Liver (tissue), 9 donors: ENCODE data around the gene SCAI. TPM values are rescaled to one million over a fixed set of nuclear protein-coding genes. Genes with fewer than 3 reads are reported as not detected.

Experiments
- DNase-seq: peaks from one replicate; pipeline ENCODE4 v3.0.0-alpha.2; 2017; ENCODE audit warnings: low spot score
- H3K27ac ChIP-seq, 2 donors: one replicate each; pipeline ENCODE4 v1.7.0; 2013; ENCODE audit warnings: inconsistent platforms in 2 of 2, low read length in 2 of 2, control low read depth in 1 of 2, low read depth in 1 of 2, mild to moderate bottlenecking in 1 of 2
- H3K27me3 ChIP-seq, 4 donors: one replicate each; pipeline versions ENCODE4 v1.6.1 to v1.7.0; 2013; ENCODE audit warnings: low read length in 3 of 4, inconsistent platforms in 1 of 4, mild to moderate bottlenecking in 1 of 4, moderate library complexity in 1 of 4; ENCODE audit not compliant: control insufficient read depth in 4 of 4, insufficient read depth in 4 of 4
- H3K36me3 ChIP-seq, 4 donors: one replicate each; pipeline versions ENCODE4 v1.6.1 to v1.7.0; 2013; ENCODE audit warnings: low read length in 3 of 4, mild to moderate bottlenecking in 3 of 4, low read depth in 1 of 4, moderate library complexity in 1 of 4; ENCODE audit not compliant: control insufficient read depth in 4 of 4, insufficient read depth in 3 of 4
- H3K4me1 ChIP-seq, 4 donors: one replicate each; pipeline versions ENCODE4 v1.6.1 to v1.7.0; 2013; ENCODE audit warnings: low read length in 3 of 4, mild to moderate bottlenecking in 3 of 4, moderate library complexity in 1 of 4; ENCODE audit not compliant: control insufficient read depth in 4 of 4, insufficient read depth in 4 of 4
- H3K4me3 ChIP-seq, 3 donors: one replicate each; pipeline versions ENCODE4 v1.6.1 to v1.7.0; 2013; ENCODE audit warnings: low read length in 3 of 3, control low read depth in 1 of 3, low read depth in 1 of 3, mild to moderate bottlenecking in 1 of 3
- H3K9ac ChIP-seq, 2 donors: one replicate each; pipeline ENCODE4 v1.7.0; 2013; ENCODE audit warnings: low read length in 2 of 2, mild to moderate bottlenecking in 2 of 2, moderate library complexity in 2 of 2, control low read depth in 1 of 2, low read depth in 1 of 2
- H3K9me3 ChIP-seq, 4 donors: one replicate each; pipeline versions ENCODE4 v1.6.1 to v1.7.0; 2013; ENCODE audit warnings: low read length in 3 of 4; ENCODE audit not compliant: control insufficient read depth in 4 of 4
- CTCF ChIP-seq: fragments of 150-350 bp; IDR thresholded peaks from 2 replicates; pipeline ENCODE4 v1.5.1; 2017; ENCODE audit warnings: improper control_type of control experiment, low read depth, low read length; ENCODE audit not compliant: missing input control
- EGR1 ChIP-seq, 2 donors: IDR thresholded peaks; 2 replicates each; pipeline ENCODE4 v1.6.1; 2016 to 2018; ENCODE audit warnings: antibody characterized with exemption in 2 of 2, low read depth in 2 of 2
- FOXA1 ChIP-seq: IDR thresholded peaks from 2 replicates; pipeline ENCODE4 v1.6.1; 2016; ENCODE audit warnings: antibody characterized with exemption
- FOXA2 ChIP-seq: IDR thresholded peaks from 2 replicates; pipeline ENCODE4 v1.6.1; 2016; ENCODE audit warnings: antibody characterized with exemption
- GABPA ChIP-seq, 2 donors: IDR thresholded peaks in 1 of 2; conservative IDR thresholded peaks in 1 of 2; 2 replicates each; pipeline ENCODE4 v1.6.1; 2016; ENCODE audit warnings: antibody characterized with exemption in 2 of 2, mild to moderate bottlenecking in 1 of 2, moderate library complexity in 1 of 2
- HNF4A ChIP-seq, 2 donors: conservative IDR thresholded peaks; 2 replicates each; pipeline ENCODE4 v1.6.1; 2016; ENCODE audit warnings: antibody characterized with exemption in 2 of 2, mild to moderate bottlenecking in 2 of 2
- HNF4G ChIP-seq: IDR thresholded peaks from 2 replicates; pipeline ENCODE4 v1.6.1; 2016; ENCODE audit warnings: antibody characterized with exemption
- JUND ChIP-seq, 2 donors: IDR thresholded peaks; 2 replicates each; pipeline ENCODE4 v1.6.1; 2016; ENCODE audit warnings: antibody characterized with exemption in 2 of 2
- MAX ChIP-seq: IDR thresholded peaks from 2 replicates; pipeline ENCODE4 v1.6.1; 2016; ENCODE audit warnings: antibody characterized with exemption
- NR2F2 ChIP-seq: IDR thresholded peaks from 2 replicates; pipeline ENCODE4 v1.6.1; 2016; ENCODE audit warnings: antibody characterized with exemption
- RAD21 ChIP-seq, 2 donors: IDR thresholded peaks; 2 replicates each; pipeline ENCODE4 v1.6.1; 2016; ENCODE audit warnings: antibody characterized with exemption in 2 of 2, mild to moderate bottlenecking in 2 of 2
- REST ChIP-seq: IDR thresholded peaks from 2 replicates; pipeline ENCODE4 v1.6.1; 2016; ENCODE audit warnings: antibody characterized with exemption, mild to moderate bottlenecking
- RXRA ChIP-seq, 2 donors: IDR thresholded peaks; 2 replicates each; pipeline ENCODE4 v1.6.1; 2017 to 2018; ENCODE audit warnings: antibody characterized with exemption in 2 of 2, mild to moderate bottlenecking in 1 of 2
- SP1 ChIP-seq: IDR thresholded peaks from 2 replicates; pipeline ENCODE4 v1.6.1; 2018; ENCODE audit warnings: antibody characterized with exemption, mild to moderate bottlenecking
- TAF1 ChIP-seq: conservative IDR thresholded peaks from 2 replicates; pipeline ENCODE4 v1.6.1; 2016; ENCODE audit warnings: antibody characterized with exemption, mild to moderate bottlenecking
- YY1 ChIP-seq: IDR thresholded peaks from 2 replicates; pipeline ENCODE4 v1.6.1; 2016; ENCODE audit warnings: antibody characterized with exemption, mild to moderate bottlenecking
- WGBS: extraction: QIAGEN DNeasy Blood & Tissue Kit; methylation state at CpG from one replicate; pipeline ENCODE4 v1.1.7; 2013; 5-methylcytosine and 5-hydroxymethylcytosine counted together
- polyA plus RNA-seq, 2 donors: library from polyadenylated mRNA; stranded (reverse) in 1 of 2; unstranded in 1 of 2; fragments of 200-250 nt in 1 of 2; fragments of >200 nt in 1 of 2; fragmentation: Nextera tagmentation in 1 of 2; extraction: Ambion mirVana in 1 of 2; gene quantifications; one replicate each; pipeline versions ENCODE4 v1.2.1 to v1.2.3, GENCODE V29; 2013 to 2015
- total RNA-seq, 2 donors: library from RNA; depleted of rRNA; stranded (reverse); fragments of >200 nt; gene quantifications; one replicate each; pipeline ENCODE4 v1.2.3, GENCODE V29; 2014
- TF ChIP-seq, protein P1 (sequence below): IDR thresholded peaks from 2 replicates; pipeline ENCODE4 v1.6.1; 2016; ENCODE audit warnings: antibody characterized with exemption
- TF ChIP-seq, protein P2 (sequence below): IDR thresholded peaks from 2 replicates; pipeline ENCODE4 v1.6.1; 2016; ENCODE audit warnings: antibody characterized with exemption
- donor health status: healthy.
- donor health status: healthy.
- donor health status: healthy.
- donor health status: healthy.
- donor health status: healthy.

Gene SCAI
- total and polyA plus RNA-seq, 4 donors, result 0.24 to 5.3 (median 1.6) TPM

DNA sequence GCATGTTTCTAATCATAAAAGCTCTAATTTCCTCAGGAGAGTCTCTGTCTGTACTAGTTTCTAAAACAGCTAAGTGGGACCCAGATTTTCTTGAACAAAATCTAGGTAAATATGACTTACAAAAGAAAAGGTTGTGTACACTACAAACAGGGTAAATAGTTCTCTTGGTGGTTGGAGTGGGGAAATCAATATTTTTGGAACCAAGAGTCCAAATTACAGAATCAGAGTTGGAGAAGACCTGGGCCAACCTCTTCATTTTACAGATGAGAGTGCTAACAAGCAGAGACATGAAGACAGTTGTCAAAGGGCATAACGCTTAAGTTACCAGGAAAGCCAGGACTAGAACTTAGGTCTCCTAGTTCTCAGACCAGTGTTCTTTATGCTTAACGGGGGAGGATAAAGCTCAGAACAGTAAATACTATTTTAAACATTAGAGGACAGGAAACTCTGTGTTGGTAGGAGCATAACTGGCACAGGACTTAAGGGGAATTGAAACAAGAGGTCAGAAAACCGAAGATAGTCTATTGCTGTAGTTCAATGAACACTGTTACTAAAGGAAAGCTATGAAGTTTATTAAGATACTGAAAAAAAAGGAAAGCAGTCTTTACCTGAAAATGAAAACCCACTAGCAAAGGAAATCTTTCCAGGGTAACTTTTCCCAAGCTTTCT, 193.1 kb downstream of the SCAI start (continued):
- TF ChIP-seq JUND (IDR thresholded peaks at IDR 0.05) (peak; percentile 87 to 88), RXRA (IDR thresholded peaks at IDR 0.05) (peak; percentile 80 to 83), EGR1 (IDR thresholded peaks at IDR 0.05; ENCODE audit: low read depth in 2 of 2) (no peak), GABPA (IDR thresholded peaks at IDR 0.05 in 1 of 2, conservative IDR thresholded peaks at IDR 0.05 in 1 of 2) (peak in 1 of 2 donors; percentile 28)
- TF ChIP-seq, protein P1, sequence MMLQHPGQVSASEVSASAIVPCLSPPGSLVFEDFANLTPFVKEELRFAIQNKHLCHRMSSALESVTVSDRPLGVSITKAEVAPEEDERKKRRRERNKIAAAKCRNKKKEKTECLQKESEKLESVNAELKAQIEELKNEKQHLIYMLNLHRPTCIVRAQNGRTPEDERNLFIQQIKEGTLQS, result peak; percentile 74

GRCh38 chr9:124949387-124949786, 193.9 kb downstream of the SCAI start:
- 31% methylated on average over 2 of the region's 2 CpGs for WGBS
- Histone ChIP-seq H3K27ac (peak overlapping the region; percentile 45 to 78), H3K4me3 (no peak overlapping the region), H3K9ac (no peak overlapping the region), H3K36me3 (peaks cover 0 to 2% (median 0%) of the 10 kb centered on the region in 4 donors), H3K9me3 (no peaks in the 10 kb centered on the region), H3K27me3 (no peaks in the 10 kb centered on the region), H3K4me1 (peaks cover 8 to 39% (median 26%) of the 10 kb centered on the region in 4 donors)
- DNase-seq, result no peak
- TF ChIP-seq RXRA (IDR thresholded peaks at IDR 0.05) (peak in 1 of 2 donors; percentile 22), EGR1 (IDR thresholded peaks at IDR 0.05; ENCODE audit: low read depth in 2 of 2) (no peak)

DNA sequence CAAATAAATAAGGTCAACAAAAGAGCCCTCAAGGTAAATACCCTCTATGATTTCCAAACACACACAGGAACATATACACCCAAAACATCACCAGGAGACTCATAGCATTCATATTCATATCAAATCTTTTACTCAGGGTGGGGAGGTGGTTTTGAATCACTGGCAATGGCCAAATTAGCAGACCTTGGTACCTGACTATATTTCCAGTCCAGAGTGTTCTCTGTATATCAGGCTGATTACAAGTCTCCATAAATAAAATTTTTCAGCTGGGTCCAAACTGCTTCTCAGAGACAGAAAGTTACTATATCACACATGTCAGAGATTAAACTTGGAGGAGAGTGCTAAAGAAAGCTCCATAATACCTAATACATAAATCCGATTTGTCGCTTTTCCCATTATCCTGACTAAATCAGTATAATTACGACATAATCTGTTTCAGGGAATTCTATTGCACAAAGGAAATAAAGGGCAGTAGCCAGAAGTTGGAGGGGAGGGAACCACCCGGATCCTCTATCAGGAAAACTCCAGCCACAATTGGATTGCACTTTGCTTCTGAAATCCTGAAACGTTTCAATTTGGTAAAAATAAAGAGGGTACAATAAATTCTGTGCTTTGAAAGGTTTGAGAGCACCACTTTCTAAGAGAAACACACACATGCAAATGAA, 195.5 kb downstream of the SCAI start:
- no peaks in the 10 kb centered on the region for H3K27me3 ChIP-seq
- H3K4me3 ChIP-seq, result peak overlapping the region; percentile 3 to 39 (median 14)
- DNase-seq, result no peak
- WGBS, result 32% methylated on average over 5 of the region's 5 CpGs
- H3K27ac ChIP-seq, result peak overlapping the region; percentile 82 to 88
- TF ChIP-seq, protein P1, result peak; percentile 48
- TF ChIP-seq FOXA2 (no peak), SP1 (peak; percentile 75), HNF4A (conservative IDR thresholded peaks at IDR 0.05) (peak; percentile 71 to 80), EGR1 (IDR thresholded peaks at IDR 0.05; ENCODE audit: low read depth in 2 of 2) (peak in 1 of 2 donors; percentile 74), NR2F2 (no peak), YY1 (peak; percentile 65), REST (peak; percentile 45), RXRA (IDR thresholded peaks at IDR 0.05) (peak; percentile 71 to 77), FOXA1 (peak; percentile 23), JUND (IDR thresholded peaks at IDR 0.05) (peak; percentile 40 to 72), RAD21 (IDR thresholded peaks at IDR 0.05) (peak; percentile 29 to 48), MAX (peak; percentile 60), GABPA (IDR thresholded peaks at IDR 0.05 in 1 of 2, conservative IDR thresholded peaks at IDR 0.05 in 1 of 2) (peak in 1 of 2 donors; percentile 59), TAF1 (peak; percentile 59), HNF4G (peak; percentile 35), CTCF (no peak)
- TF ChIP-seq, protein P2, sequence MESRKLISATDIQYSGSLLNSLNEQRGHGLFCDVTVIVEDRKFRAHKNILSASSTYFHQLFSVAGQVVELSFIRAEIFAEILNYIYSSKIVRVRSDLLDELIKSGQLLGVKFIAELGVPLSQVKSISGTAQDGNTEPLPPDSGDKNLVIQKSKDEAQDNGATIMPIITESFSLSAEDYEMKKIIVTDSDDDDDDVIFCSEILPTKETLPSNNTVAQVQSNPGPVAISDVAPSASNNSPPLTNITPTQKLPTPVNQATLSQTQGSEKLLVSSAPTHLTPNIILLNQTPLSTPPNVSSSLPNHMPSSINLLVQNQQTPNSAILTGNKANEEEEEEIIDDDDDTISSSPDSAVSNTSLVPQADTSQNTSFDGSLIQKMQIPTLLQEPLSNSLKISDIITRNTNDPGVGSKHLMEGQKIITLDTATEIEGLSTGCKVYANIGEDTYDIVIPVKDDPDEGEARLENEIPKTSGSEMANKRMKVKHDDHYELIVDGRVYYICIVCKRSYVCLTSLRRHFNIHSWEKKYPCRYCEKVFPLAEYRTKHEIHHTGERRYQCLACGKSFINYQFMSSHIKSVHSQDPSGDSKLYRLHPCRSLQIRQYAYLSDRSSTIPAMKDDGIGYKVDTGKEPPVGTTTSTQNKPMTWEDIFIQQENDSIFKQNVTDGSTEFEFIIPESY, result peak; percentile 68
- H3K9me3 ChIP-seq, result no peaks in the 10 kb centered on the region
- peaks cover 8 to 39% (median 26%) of the 10 kb centered on the region in 4 donors for H3K4me1 ChIP-seq
- peak overlapping the region; percentile 47 to 78 for H3K9ac ChIP-seq
- peaks cover 0 to 2% (median 0%) of the 10 kb centered on the region in 4 donors for H3K36me3 ChIP-seq
